GM19240 (cell line): ENCODE measurements around the gene BRIP1.
"Not testable (repeated sequence)": the region's sequence is repeated elsewhere in the genome, so short reads cannot be mapped to it uniquely, and the experiment has no call there.

ENCODE experiments used
- DNase-seq: peaks from one replicate; pipeline ENCODE4 v3.0.0; 2011; ENCODE audit warnings: low spot score; ENCODE audit not compliant: insufficient read length

Gene BRIP1

DNA sequence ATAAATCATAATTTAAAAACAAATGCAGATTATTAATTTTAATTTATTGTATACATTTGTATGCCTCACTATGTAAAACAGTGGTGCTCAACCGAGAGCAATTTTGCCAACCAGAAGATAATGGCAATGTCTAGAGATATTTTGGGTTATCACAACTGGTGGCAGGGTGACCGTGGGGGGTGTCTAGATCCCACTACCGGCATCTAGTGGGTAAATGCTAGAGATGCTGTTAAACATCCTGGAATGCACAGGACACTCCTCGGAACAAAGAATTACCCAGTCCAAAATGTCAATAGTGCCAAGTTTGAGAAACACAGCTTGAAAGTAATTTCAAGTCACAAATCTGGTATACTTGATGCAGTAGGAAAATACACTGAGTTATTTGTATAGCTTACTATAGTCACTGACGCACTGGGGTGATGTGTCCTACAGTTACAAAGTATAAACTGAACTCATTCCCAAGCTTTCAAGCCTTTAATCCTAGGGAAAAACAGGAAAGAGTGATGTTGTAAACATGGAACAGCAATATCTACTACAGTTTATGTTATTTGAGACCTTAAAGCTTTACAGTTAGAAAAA lies 133.5 kb downstream of the BRIP1 start:
- no peak for DNase-seq

DNA sequence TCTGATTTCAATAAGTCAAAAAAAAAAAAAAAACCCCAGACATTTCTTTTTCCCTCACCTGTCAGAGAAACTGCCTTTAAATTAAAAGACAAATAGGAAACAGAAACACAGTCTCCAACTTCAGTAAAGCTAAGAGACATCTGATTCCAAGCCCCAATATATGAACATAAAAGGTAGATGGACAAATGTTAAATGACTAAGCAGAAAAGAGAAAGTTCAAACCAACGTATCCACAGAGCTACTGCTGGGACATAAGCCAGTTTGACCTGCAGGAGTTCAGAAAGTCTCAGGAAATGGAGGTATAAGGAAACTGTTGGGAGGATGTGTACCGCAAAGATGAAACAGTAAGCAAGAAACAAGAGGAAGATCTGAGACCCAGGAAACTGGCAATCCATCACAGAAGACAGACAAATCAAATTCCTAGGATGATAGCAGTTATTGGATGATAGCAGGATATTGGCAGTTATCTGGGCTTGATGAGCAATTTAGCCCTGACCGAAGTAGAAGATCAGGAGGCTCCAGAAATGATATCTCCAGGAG lies 135.0 kb downstream of the BRIP1 start:
- no peak for DNase-seq

DNA sequence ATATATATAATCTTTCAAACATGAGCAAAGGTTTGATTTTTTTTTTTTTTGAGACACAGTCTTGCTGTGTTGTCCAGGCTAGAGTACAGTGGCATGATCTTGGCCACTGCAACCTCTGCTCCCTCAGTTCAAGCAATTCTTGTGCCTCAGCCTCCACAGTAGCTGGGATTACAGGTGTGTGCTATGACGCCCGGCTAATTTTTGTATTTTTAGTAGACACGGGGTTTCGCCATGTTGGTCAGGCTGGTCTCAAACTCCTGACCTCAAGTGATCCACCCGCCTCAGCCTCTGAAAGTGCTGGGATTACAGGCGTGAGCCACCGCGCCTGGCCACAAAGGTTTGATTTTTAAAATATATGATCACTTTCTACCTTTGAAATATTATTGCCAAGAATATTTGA lies 135.5 kb downstream of the BRIP1 start:
- not testable (repeated sequence) for DNase-seq

DNA sequence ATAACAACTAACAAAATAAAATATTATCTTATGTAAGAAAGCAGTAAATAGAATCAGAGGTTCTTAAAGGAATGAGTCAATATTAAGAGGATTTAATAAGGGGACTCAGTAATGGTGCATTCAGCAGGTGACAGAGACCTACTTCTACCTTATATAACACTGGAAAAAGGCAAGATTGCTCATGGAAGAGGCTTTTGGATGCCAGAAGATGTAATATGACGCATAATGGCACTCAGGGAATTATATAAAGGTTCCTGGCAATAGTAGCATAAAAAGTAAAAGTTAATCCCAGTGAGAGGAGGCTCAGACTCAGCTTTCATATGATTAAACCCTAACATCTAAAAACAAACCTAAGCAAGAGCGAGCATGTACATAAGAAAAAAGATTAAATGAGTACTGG lies 136.4 kb downstream of the BRIP1 start:
- DNase-seq = no peak

DNA sequence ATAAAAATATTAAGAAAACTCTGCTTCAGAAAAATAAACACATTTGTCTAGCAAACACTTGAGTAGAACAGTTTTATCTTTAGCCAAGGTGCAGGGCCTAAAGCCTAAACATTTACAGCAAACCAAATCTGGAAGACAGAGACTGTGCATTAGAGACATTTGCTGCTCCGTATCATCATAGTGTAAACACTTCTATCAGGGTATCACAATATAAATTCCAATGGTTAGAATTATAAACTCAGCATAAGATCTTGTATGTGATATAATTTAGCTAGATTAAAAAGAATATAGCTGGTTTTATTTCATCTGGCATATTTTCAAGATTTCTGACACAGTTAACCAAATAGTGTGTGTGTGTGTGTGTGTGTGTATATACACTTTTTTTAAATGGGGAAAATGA lies 138.6 kb downstream of the BRIP1 start:
- no peak for DNase-seq

DNA sequence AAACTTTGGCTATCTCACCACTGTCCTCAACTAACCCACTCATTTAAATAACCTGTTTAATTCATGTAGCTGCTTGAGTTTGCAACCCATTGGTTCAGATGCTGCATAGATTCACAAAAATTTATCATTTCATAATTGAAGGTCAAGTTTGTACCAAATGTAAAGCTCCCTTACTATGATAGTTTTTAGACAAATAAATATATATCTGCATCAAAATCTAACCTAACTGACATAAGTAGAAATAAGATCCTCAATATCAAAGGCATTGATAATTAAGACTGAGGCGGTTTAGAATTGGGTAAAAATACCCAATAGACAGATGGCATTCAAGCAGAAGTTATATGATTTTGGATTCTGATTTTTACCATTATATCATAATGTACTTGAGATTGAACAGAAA lies 139.4 kb downstream of the BRIP1 start:
- no peak for DNase-seq

DNA sequence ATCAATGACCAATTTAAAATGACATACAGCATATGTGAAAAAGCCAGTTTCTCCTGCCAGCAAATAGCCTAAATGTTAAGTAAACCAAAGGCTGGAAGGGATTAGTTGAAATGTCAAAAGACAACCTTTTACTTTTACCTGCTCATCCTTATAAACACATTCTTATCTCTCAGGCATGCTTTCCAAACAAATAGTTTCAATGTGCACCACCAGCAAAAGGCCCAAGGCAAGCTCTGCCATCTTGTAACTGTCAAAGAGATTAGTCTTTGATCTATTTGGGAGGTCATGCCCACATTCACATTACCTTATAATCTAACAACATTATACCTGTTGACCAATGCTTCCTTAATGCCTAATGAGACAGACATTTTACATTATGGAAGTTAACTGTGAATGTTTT lies 140.1 kb downstream of the BRIP1 start:
- DNase-seq = no peak

DNA sequence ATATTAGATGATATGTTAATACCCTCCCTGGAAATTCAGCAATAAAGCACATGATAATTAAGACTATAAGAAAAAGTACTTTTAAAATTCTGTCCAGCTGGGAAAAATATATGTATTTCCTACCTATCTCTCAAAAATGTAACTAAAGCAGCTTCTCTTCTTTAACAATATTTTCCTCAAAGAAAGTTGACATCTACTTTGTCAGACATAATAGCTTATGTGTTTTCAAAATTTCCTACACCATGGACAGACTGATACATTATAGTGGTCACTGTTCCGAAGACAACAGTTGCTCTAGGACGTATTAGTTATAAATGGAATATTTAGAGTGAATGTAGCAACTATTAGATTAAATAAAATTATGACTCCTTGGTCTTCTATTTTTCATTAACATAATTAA lies 140.9 kb downstream of the BRIP1 start:
- no peak for DNase-seq

DNA sequence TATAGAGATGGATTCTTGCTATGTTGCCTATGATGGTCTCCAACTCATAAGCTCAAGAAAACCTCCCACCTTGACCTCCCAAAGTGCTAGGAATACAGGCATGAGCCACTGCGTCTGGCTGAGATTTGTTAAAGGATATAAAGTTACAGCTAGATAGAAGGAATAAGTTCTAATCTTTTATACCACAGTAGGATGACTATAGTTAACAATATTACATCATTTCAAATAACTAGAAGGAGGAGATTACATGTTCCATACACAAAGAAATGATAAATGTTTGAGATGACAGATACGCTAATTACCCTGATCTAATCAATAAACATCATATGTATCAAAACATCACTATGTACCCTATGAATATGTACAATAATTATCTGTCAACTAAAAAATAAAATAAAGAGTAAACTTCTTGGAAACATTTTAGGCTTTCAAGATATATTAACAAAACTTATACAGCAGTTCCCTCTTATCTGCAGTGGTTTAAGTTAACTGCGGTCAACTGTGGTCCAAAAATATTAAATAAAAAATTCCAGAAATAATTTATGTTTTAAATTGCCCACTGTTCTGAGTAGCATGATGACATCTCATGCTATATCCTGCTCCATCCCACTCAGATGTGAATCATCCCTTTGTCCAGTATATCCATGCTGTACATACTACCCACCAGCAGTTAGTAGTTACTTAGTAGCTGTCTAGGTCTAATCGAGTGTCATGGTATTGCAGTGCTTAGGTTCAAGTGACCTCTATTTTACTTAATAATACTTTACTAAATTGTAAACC lies 143.1 kb downstream of the BRIP1 start:
- no peak for DNase-seq

DNA sequence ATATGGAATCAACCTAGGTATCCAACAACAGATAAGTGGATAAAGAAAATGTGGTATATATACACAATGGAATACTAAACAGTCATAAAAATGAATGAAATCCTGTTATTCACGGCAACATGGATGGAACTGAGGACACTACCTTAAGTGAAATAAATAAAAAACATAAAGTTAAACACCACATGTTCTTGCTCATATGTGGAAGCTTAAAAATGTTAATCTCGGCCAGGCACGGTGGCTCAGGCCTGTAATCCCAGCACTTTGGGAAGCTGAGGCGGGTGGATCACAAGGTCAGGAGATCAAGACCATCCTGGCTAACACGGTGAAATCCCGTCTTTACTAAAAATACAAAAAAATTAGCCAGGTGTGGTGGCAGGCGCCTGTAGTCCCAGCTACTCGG lies 144.1 kb downstream of the BRIP1 start:
- DNase-seq = not testable (repeated sequence)

DNA sequence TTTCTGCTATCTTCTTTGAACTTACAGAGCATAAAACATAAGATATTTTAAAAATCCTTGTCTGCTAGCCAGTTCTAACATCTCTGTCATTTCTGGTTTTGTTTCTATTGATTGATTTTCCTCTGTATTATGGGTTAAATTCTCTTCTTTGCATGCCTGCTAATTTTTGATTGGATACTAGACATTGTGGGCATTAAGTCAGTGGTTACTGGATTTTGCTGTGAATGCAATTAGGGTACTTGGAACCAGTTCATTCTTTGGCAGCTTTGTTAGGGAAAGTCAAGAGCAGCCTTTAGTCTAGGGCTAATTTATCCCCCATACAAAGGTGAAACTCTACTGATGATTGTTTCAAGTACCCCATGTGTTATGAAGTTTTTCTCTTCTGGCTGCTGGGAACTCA lies 145.3 kb downstream of the BRIP1 start:
- no peak for DNase-seq

DNA sequence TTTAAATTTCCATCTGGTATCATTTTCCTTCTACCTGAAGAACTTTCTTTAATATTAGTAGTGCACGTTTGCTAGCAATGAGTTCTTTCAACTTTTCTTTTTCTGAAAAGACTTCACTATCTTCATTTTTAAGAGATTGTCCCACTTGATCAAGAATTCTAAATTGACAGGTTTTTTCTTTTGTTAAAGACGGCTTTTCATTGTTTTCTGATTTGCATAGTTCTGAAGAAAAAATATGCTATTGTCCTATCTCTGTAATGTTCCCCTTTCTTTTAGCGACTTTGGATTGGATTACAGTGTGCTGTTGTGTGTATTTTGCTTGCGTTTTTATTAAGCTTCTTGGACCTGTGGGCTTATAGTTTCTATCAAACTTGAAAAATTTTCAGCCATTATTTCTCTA lies 146.0 kb downstream of the BRIP1 start:
- no peak for DNase-seq

DNA sequence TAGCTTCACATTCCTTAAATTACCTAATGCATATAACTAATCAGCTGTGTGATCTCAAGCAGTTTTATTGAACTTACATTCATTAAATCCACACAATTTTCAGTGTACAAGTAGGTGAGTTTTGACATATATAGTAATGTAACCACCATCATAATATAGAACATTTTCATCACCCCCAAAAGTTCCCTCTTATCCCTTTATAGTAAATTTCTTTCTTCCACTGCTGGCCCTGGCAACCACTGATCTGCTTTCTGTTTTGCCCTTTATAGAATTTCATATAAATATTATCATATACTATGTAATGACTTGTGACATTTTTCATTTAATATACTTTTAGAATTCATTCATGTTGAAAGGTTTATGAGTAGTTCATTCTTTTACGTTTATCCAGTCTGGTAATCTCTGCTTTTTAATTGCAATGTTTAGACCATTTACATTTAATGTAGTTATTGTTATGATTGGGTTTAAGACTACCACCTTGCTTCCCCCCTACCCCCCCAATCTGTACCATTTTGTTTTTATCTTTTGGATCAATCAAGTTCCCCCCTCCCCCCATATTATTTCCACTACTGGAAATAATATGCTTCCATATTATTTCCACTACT lies 147.0 kb downstream of the BRIP1 start:
- DNase-seq = no peak

DNA sequence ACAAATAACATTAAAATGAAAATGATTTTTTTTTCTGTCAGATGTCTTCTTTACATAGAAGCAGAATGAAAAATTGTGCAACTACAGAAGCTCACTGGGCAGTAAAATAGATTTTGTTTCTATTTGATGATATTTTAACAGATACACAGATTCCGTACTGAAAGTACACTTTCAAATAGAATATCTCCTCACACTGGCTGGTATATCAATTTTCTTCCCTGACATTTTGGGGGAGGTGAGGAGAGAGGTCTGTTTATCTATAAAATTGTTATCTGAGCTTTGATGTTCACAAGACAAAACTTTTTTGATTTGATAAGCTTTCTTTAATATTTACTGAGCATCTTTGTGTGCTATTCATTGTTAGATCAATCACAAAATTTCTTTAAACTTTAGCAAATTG lies 148.0 kb downstream of the BRIP1 start:
- no peak for DNase-seq

DNA sequence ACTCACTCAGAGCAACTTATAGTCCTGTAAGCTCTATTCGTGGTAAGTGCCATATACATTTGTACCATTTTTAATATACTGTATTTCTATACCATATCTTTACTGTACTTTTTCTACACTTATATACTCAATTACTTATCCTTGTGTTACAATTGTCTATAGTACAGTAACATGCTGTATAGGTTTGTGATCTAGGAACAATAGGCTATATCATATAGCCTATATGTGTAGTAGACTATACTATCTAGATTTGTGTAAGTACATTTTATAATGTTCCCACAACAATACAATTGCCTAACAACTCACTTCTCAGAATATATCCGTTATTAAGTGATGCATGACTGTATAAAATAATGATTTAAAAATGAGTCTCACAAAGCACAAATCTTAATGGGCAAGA lies 149.0 kb downstream of the BRIP1 start:
- no peak for DNase-seq

DNA sequence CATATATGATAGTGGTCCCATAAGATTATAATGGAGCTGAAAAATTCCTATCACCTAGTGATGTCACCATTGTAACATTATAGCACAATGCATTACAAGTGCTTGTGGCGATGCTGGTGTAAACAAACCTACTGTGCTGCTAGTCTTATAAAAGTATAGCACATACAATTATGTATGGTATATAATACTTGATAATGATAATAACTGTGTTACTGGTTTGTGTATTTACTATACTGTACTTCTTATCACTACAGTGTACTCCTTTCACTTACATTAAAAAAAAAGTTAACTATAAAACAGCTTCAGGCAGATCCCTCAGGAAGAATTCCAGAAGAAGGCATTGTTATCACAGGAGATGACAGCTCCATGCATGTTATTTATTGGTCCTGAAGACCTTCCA lies 150.3 kb downstream of the BRIP1 start:
- no peak for DNase-seq

DNA sequence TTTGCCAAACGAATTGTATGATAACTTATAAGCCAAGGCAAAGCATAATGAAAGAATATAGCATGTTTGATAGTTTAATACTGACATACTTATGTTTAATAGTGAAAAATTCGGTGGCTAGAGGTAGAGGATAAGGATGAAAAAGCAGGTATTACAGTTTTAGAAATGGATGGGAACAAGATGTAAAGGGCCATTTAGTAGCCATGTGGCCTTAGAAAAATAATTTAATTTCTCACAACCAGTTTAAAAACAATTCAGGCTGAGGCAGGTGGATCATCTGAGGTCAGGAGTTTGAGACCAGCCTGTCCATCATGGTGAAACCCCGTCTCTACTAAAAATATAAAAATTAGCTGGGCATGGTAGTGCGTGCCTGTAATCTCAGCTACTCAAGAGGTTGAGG lies 152.8 kb downstream of the BRIP1 start:
- DNase-seq = no peak

DNA sequence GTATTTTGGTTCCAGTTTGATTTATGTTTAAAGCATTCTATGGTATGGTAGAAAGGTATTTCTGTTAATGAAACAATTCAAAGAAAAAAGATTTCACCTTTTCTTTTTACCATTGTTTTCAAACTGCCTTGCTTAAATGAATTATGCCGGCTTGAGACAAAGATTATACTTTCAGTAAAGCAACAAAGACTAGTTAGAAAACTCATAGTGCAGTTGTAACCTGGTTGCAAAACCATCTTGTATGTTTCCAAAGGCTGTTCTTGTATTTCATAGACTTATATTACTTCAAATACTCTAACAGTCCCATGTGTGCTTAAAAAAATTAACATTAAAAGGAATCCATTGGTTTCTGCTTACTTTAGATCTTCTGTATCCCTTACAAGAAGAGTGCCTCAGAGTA lies 153.8 kb downstream of the BRIP1 start:
- no peak for DNase-seq

DNA sequence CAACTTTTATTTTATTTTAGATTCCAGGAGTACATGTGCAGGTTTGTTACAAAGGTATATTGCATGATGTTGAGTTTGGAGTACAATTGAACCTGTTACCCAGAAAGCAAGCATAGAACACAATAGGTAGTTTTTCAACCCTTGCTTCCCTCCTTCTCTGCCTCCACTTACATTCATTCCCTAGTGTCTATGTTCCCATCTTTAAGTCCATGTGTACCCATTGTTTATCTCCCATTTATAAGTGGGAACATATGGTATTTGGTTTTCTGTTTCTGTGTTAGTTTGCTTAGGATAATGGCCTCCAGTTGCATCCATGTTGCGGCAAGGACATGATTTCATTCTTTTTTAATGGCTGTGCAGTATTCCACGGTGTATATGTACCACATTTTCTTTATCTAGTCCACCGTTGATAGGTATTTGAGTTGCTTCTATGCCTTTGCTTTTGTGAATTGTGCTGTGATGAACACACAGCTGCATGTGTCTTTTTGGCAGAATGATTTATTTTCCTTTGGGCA lies 158.3 kb downstream of the BRIP1 start:
- no peak for DNase-seq

DNA sequence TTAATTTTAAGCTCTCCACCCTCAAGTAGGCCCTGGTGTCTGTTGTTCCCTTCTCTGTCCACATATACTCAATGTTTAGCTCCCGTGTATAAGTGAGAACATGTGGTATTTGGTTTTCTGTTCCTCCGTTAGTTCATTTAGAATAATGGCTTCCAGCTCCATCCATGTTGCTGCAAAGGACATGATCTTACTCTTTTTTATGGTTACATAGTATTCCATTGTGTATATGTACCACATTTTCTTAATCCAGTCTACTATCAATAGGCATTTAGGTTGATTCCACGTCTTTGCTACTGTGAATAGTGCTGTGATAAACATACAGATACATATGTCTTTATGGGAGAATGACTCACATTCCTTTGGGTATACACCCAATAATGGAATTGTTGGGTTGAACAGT lies 160.9 kb downstream of the BRIP1 start:
- DNase-seq = no peak

DNA sequence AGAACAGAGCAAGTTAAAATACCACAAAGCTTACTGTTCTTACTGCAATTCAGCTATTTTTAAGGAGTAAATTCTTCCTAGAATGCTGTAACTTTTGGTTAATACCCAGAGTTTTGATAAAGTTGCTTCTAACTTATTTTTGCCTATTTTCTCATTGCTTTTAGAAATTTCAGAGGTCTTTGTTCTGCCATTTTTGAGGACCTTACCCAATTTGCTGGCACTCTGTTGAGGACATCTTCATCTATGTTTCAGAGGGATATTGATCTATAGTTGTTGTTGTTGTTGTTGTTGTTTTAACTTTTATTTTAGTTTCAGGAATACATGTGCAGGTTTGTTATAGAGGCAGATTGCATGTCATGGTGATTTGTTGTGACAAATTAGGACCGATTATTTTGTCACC lies 161.3 kb downstream of the BRIP1 start:
- no peak for DNase-seq

DNA sequence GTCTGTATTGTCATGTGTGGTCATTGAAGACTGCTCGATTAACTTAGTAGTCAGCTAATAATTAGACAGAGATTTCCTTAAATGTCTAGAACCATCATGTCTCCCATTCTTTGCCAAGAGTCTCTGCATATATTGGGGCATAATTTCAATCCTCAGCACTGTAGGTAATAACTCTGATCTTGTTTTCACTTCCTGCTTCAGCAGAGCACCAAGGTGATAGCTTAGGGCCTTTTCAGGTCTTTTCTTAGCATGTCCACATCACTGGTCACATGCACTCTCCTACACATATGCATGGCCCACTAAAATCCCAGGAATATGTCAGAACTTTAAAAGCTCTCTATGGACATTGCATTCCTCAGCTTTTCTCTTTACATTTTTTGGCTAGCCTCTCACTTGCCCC lies 162.0 kb downstream of the BRIP1 start:
- no peak for DNase-seq

DNA sequence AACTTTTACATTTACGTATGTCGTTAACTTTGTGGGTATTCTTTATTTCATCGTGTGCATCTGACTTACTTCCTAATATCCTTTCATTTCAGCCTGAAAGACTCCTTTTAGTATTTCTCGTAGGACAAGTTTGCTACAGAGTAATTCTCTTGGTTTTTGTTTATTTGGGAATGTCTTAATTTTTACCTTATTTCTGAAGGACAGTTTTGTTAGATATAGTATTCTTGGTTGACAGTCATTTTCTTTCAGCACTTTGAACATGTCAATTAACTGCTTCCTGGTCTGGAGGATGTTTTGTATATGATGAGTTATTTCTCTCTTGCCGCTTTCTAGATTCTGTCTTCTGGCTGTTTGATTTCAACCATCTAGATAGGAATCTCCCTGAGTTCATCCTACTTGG lies 163.1 kb downstream of the BRIP1 start:
- DNase-seq = no peak
